ENCODE results near the gene STK32C. TPM values are rescaled to one million over a fixed set of nuclear protein-coding genes. Genes with fewer than 3 reads are reported as not detected.

Gene STK32C
- total RNA-seq, 1 donor from 2014 or later: 13.6 TPM

DNA sequence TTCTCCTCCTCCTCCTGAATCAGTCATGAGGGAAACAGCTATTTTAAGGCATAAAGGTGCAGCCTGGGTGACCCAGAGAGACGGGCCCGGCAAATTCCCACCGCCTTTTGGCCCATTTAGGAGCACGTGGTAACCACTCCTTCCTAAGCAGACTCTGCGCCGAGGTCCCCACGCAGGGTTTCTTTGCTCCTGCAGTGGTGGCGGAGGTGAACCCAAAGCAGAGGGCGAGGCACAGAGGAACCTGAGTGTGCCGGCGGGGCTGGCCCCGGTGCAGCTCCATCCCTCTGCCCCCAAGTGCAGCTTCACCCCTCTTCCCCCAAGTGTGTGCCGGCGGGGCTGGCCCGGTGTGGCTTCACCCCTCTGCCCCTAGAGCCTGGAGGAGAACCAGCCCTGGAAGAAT is 70.4 kb downstream of the STK32C start:
- no peaks in the 10 kb centered on the region for H3K79me2 ChIP-seq (ENCODE audit: insufficient read depth, low read length)
- no peaks in the 10 kb centered on the region for H3K9me3 Mint-ChIP-seq (ENCODE audit: unreplicated experiment)
- H3K9me3 ChIP-seq (ENCODE audit: insufficient read depth, low read depth, low read length): no peaks in the 10 kb centered on the region
- H3K4me1 ChIP-seq (ENCODE audit: insufficient read depth, low read length): no peaks in the 10 kb centered on the region
- H3K27ac ChIP-seq (ENCODE audit: low read depth, low read length): no peak overlapping the region
- no peak for DNase-seq (ENCODE audit: low read depth)
- no peak overlapping the region for H3K27ac Mint-ChIP-seq (ENCODE audit: unreplicated experiment)
- no peak overlapping the region for H3K4me3 ChIP-seq (ENCODE audit: insufficient read depth, low read depth, low read length)
- peaks cover 9% of the 10 kb centered on the region for H3K4me1 Mint-ChIP-seq (ENCODE audit: low read depth, unreplicated experiment)
- H3K27me3 Mint-ChIP-seq (ENCODE audit: low read depth, unreplicated experiment): peaks cover 9% of the 10 kb centered on the region
- H3K36me3 Mint-ChIP-seq (ENCODE audit: low read depth, unreplicated experiment): peaks cover 9% of the 10 kb centered on the region
- no peaks in the 10 kb centered on the region for H4K20me1 ChIP-seq (ENCODE audit: insufficient read depth, low read length)
- TF ChIP-seq, protein P1, sequence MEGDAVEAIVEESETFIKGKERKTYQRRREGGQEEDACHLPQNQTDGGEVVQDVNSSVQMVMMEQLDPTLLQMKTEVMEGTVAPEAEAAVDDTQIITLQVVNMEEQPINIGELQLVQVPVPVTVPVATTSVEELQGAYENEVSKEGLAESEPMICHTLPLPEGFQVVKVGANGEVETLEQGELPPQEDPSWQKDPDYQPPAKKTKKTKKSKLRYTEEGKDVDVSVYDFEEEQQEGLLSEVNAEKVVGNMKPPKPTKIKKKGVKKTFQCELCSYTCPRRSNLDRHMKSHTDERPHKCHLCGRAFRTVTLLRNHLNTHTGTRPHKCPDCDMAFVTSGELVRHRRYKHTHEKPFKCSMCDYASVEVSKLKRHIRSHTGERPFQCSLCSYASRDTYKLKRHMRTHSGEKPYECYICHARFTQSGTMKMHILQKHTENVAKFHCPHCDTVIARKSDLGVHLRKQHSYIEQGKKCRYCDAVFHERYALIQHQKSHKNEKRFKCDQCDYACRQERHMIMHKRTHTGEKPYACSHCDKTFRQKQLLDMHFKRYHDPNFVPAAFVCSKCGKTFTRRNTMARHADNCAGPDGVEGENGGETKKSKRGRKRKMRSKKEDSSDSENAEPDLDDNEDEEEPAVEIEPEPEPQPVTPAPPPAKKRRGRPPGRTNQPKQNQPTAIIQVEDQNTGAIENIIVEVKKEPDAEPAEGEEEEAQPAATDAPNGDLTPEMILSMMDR (IDR thresholded peaks at IDR 0.05; ENCODE audit: insufficient read depth, low read depth, low read length): no peak
- TF ChIP-seq EZH2 (IDR thresholded peaks at IDR 0.05; ENCODE audit: insufficient read depth, low read length): no peak
- no peaks in the 10 kb centered on the region for H3K27me3 ChIP-seq (ENCODE audit: insufficient read depth, low read length)
- no peaks in the 10 kb centered on the region for H3K36me3 ChIP-seq (ENCODE audit: insufficient read depth, low read length)
- no peak for FAIRE-seq
- no peak overlapping the region for H3K4me3 Mint-ChIP-seq (ENCODE audit: unreplicated experiment)
- H2AFZ ChIP-seq (ENCODE audit: low read depth, low read length): no peak overlapping the region
- H3K9ac ChIP-seq (ENCODE audit: low read length): no peak overlapping the region
- no peak overlapping the region for H3K4me2 ChIP-seq (ENCODE audit: low read length)

DNA sequence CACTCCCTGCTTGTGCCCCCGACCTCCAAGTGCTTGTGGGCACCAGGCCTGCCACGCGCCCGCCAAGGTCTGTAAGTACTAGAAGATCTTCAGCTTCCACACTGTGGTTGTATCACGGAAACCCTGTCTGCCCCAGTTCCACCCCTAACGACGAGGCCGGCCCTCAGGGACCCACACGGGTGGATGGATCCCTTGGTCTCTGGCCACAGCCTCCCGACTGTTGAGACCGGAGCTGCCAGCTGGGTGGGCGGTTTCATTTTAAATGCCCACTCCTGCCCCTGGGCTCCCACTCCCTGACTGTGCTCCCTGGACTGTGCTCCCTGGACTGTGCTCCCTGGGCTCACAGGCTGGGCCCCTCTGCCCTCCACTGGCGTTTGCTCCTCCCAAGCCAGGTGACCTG is 70.9 kb downstream of the STK32C start:
- no peaks in the 10 kb centered on the region for H3K4me1 ChIP-seq (ENCODE audit: insufficient read depth, low read length)
- FAIRE-seq (no peak), DNase-seq (ENCODE audit: low read depth) (no peak)
- no peaks in the 10 kb centered on the region for H3K9me3 ChIP-seq (ENCODE audit: insufficient read depth, low read depth, low read length)
- no peak overlapping the region for H3K4me3 ChIP-seq (ENCODE audit: insufficient read depth, low read depth, low read length)
- Mint-ChIP-seq H3K27me3 (ENCODE audit: low read depth, unreplicated experiment) (peaks cover 12% of the 10 kb centered on the region), H3K9me3 (ENCODE audit: unreplicated experiment) (no peaks in the 10 kb centered on the region), H3K36me3 (ENCODE audit: low read depth, unreplicated experiment) (peaks cover 9% of the 10 kb centered on the region), H3K4me1 (ENCODE audit: low read depth, unreplicated experiment) (peaks cover 9% of the 10 kb centered on the region), H3K27ac (ENCODE audit: unreplicated experiment) (no peak overlapping the region), H3K4me3 (ENCODE audit: unreplicated experiment) (no peak overlapping the region)
- no peaks in the 10 kb centered on the region for H3K27me3 ChIP-seq (ENCODE audit: insufficient read depth, low read length)
- H3K79me2 ChIP-seq (ENCODE audit: insufficient read depth, low read length): no peaks in the 10 kb centered on the region
- no peak overlapping the region for H3K4me2 ChIP-seq (ENCODE audit: low read length)
- no peak overlapping the region for H2AFZ ChIP-seq (ENCODE audit: low read depth, low read length)
- H4K20me1 ChIP-seq (ENCODE audit: insufficient read depth, low read length): no peaks in the 10 kb centered on the region
- TF ChIP-seq, protein P1 (IDR thresholded peaks at IDR 0.05; ENCODE audit: insufficient read depth, low read depth, low read length): no peak
- no peak for TF ChIP-seq EZH2 (IDR thresholded peaks at IDR 0.05; ENCODE audit: insufficient read depth, low read length)
- no peak overlapping the region for H3K9ac ChIP-seq (ENCODE audit: low read length)
- H3K36me3 ChIP-seq (ENCODE audit: insufficient read depth, low read length): no peaks in the 10 kb centered on the region
- H3K27ac ChIP-seq (ENCODE audit: low read depth, low read length): no peak overlapping the region

DNA sequence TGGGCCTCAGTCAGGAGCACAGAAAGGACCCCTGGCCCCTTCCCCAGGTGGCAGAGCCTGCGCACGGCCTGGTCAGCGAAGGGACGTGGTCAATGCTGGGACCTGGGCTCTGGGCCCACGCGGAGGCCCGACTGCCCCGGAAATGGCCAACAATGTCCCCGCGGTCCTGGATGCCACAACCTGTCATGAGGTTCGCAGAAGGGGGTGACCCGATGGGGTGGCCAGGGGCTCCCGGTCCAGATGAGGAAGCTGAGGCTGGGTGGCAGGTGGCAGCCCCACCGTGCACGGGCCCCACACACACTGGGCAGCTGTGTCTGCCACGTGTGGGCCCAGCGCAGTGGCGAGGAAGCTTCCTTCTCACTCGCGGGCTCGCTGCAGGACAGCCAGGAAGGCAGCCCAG is 71.6 kb downstream of the STK32C start:
- FAIRE-seq: no peak
- no peaks in the 10 kb centered on the region for H3K27me3 ChIP-seq (ENCODE audit: insufficient read depth, low read length)
- H3K4me1 ChIP-seq (ENCODE audit: insufficient read depth, low read length): no peaks in the 10 kb centered on the region
- Mint-ChIP-seq H3K4me3 (ENCODE audit: unreplicated experiment) (no peak overlapping the region), H3K36me3 (ENCODE audit: low read depth, unreplicated experiment) (peaks cover 6% of the 10 kb centered on the region), H3K4me1 (ENCODE audit: low read depth, unreplicated experiment) (peaks cover 9% of the 10 kb centered on the region), H3K27me3 (ENCODE audit: low read depth, unreplicated experiment) (peaks cover 11% of the 10 kb centered on the region), H3K27ac (ENCODE audit: unreplicated experiment) (no peak overlapping the region), H3K9me3 (ENCODE audit: unreplicated experiment) (no peaks in the 10 kb centered on the region)
- no peak overlapping the region for H3K4me2 ChIP-seq (ENCODE audit: low read length)
- no peak overlapping the region for H3K27ac ChIP-seq (ENCODE audit: low read depth, low read length)
- H3K4me3 ChIP-seq (ENCODE audit: insufficient read depth, low read depth, low read length): no peak overlapping the region
- no peaks in the 10 kb centered on the region for H3K9me3 ChIP-seq (ENCODE audit: insufficient read depth, low read depth, low read length)
- no peaks in the 10 kb centered on the region for H3K36me3 ChIP-seq (ENCODE audit: insufficient read depth, low read length)
- no peak overlapping the region for H2AFZ ChIP-seq (ENCODE audit: low read depth, low read length)
- H3K9ac ChIP-seq (ENCODE audit: low read length): no peak overlapping the region
- H4K20me1 ChIP-seq (ENCODE audit: insufficient read depth, low read length): no peaks in the 10 kb centered on the region
- no peak for DNase-seq (ENCODE audit: low read depth)
- no peak for TF ChIP-seq EZH2 (IDR thresholded peaks at IDR 0.05; ENCODE audit: insufficient read depth, low read length)
- TF ChIP-seq, protein P1 (IDR thresholded peaks at IDR 0.05; ENCODE audit: insufficient read depth, low read depth, low read length): no peak
- no peaks in the 10 kb centered on the region for H3K79me2 ChIP-seq (ENCODE audit: insufficient read depth, low read length)
